ENCODE data around the gene TBC1D2.

TBC1D2 gene

GRCh38 chr9:98219364-98219716 is 36.1 kb downstream of the TBC1D2 start:
- no peak for DNase-seq (ENCODE audit: extremely low read depth in 1 of 2, low read depth in 1 of 2)

GRCh38 chr9:98218562-98219363 is 36.7 kb downstream of the TBC1D2 start:
- no peak for DNase-seq (ENCODE audit: extremely low read depth in 1 of 2, low read depth in 1 of 2)

GRCh38 chr9:98217255-98217654 is 38.2 kb downstream of the TBC1D2 start:
- DNase-seq (ENCODE audit: extremely low read depth in 1 of 2, low read depth in 1 of 2), result no peak

- no peak for DNase-seq (ENCODE audit: extremely low read depth in 1 of 2, low read depth in 1 of 2)
These were observed 39.1 kb downstream of the TBC1D2 start for GRCh38 chr9:98216391-98216790.

GRCh38 chr9:98215821-98216220 is 39.6 kb downstream of the TBC1D2 start:
- no peak for DNase-seq (ENCODE audit: extremely low read depth in 1 of 2, low read depth in 1 of 2)

- no peak for DNase-seq (ENCODE audit: extremely low read depth in 1 of 2, low read depth in 1 of 2)
These were observed 40.2 kb downstream of the TBC1D2 start for GRCh38 chr9:98215271-98215670.

GRCh38 chr9:98214811-98215210 is 40.6 kb downstream of the TBC1D2 start:
- no peak for DNase-seq (ENCODE audit: extremely low read depth in 1 of 2, low read depth in 1 of 2)

- no peak for DNase-seq (ENCODE audit: extremely low read depth in 1 of 2, low read depth in 1 of 2)
These were observed 44.2 kb downstream of the TBC1D2 start for GRCh38 chr9:98211260-98211659.

GRCh38 chr9:98210435-98210834 is 45.0 kb downstream of the TBC1D2 start:
- DNase-seq (ENCODE audit: extremely low read depth in 1 of 2, low read depth in 1 of 2), result no peak

- DNase-seq (ENCODE audit: extremely low read depth in 1 of 2, low read depth in 1 of 2), result no peak
These were observed 45.9 kb downstream of the TBC1D2 start for GRCh38 chr9:98209530-98209929.

GRCh38 chr9:98208635-98209034 is 46.8 kb downstream of the TBC1D2 start:
- DNase-seq (ENCODE audit: extremely low read depth in 1 of 2, low read depth in 1 of 2), result no peak

GRCh38 chr9:98207606-98208005 is 47.8 kb downstream of the TBC1D2 start:
- no peak for DNase-seq (ENCODE audit: extremely low read depth in 1 of 2, low read depth in 1 of 2)

- no peak for DNase-seq (ENCODE audit: extremely low read depth in 1 of 2, low read depth in 1 of 2)
These were observed 48.7 kb downstream of the TBC1D2 start for GRCh38 chr9:98206754-98207153.

- DNase-seq (ENCODE audit: extremely low read depth in 1 of 2, low read depth in 1 of 2), result no peak
These were observed 50.8 kb downstream of the TBC1D2 start for GRCh38 chr9:98204692-98205091.

GRCh38 chr9:98203153-98203552 is 52.3 kb downstream of the TBC1D2 start:
- DNase-seq (ENCODE audit: extremely low read depth in 1 of 2, low read depth in 1 of 2), result no peak

GRCh38 chr9:98202252-98202651 is 53.2 kb downstream of the TBC1D2 start:
- DNase-seq (ENCODE audit: extremely low read depth in 1 of 2, low read depth in 1 of 2), result no peak

GRCh38 chr9:98201749-98202148 is 53.7 kb downstream of the TBC1D2 start:
- DNase-seq (ENCODE audit: extremely low read depth in 1 of 2, low read depth in 1 of 2), result no peak

- DNase-seq (ENCODE audit: extremely low read depth in 1 of 2, low read depth in 1 of 2), result no peak
These were observed 54.3 kb downstream of the TBC1D2 start for GRCh38 chr9:98201102-98201501.

GRCh38 chr9:98199388-98200033 is 55.9 kb downstream of the TBC1D2 start:
- DNase-seq (ENCODE audit: extremely low read depth in 1 of 2, low read depth in 1 of 2), result no peak

GRCh38 chr9:98195671-98196070 is 59.8 kb downstream of the TBC1D2 start:
- no peak for DNase-seq (ENCODE audit: extremely low read depth in 1 of 2, low read depth in 1 of 2)

- DNase-seq (ENCODE audit: extremely low read depth in 1 of 2, low read depth in 1 of 2), result no peak
These were observed 62.0 kb downstream of the TBC1D2 start for GRCh38 chr9:98193336-98193944.

Measured in stimulated activated CD8-positive, alpha-beta memory T cell treated with anti-CD3 and anti-CD28 coated beads, Interleukin-7, amount 100 ng/mL, for 48 hours (primary cell).